Endodermal cell (in vitro differentiated cells): ENCODE results near the gene KCNJ14. TPM values are rescaled to one million over a fixed set of nuclear protein-coding genes. Genes with fewer than 3 reads are reported as not detected.
A peak's percentile ranks its signal among the peaks of the same experiment; 100 is the strongest.

Experiments
- DNase-seq: peaks from one replicate; pipeline ENCODE4 v3.0.0-alpha.2; 2017
- H3K27ac ChIP-seq: 2 replicates; pipeline ENCODE4 v1.5.1; 2013; ENCODE audit warnings: mild to moderate bottlenecking, low read depth, low read length, moderate library complexity
- H3K27me3 ChIP-seq: 2 replicates; pipeline ENCODE4 v1.6.1; 2013; ENCODE audit warnings: mild to moderate bottlenecking, low read length, moderate library complexity; ENCODE audit not compliant: insufficient read depth, control insufficient read depth, poor library complexity, severe bottlenecking
- H3K36me3 ChIP-seq: 2 replicates; pipeline ENCODE4 v1.7.0; 2013; ENCODE audit warnings: mild to moderate bottlenecking, low read length, moderate library complexity; ENCODE audit not compliant: control insufficient read depth, insufficient read depth
- H3K4me1 ChIP-seq: one replicate; pipeline ENCODE4 v1.7.0; 2013; ENCODE audit warnings: low read length; ENCODE audit not compliant: control insufficient read depth, insufficient read depth
- H3K4me3 ChIP-seq: 2 replicates; pipeline ENCODE4 v1.5.1; 2013; ENCODE audit warnings: mild to moderate bottlenecking, low read length, moderate library complexity
- H3K9ac ChIP-seq: 2 replicates; pipeline ENCODE4 v1.6.1; 2013; ENCODE audit warnings: mild to moderate bottlenecking, low read length, moderate library complexity; ENCODE audit not compliant: poor library complexity, severe bottlenecking; ENCODE audit errors: extremely low read depth
- H3K9me3 ChIP-seq: 2 replicates; pipeline ENCODE4 v1.6.1; 2013; ENCODE audit warnings: mild to moderate bottlenecking, low read length, moderate library complexity; ENCODE audit not compliant: control insufficient read depth
- H3K27ac Mint-ChIP-seq: 2 replicates; pipeline ENCODE4 v1.8.0; 2020; ENCODE audit warnings: mixed read lengths
- H3K27me3 Mint-ChIP-seq: 2 replicates; pipeline ENCODE4 v1.8.0; 2021; ENCODE audit warnings: mild to moderate bottlenecking, mixed read lengths; ENCODE audit not compliant: insufficient read depth
- H3K36me3 Mint-ChIP-seq: 2 replicates; pipeline ENCODE4 v1.8.0; 2020; ENCODE audit warnings: low read depth, mixed read lengths
- H3K4me1 Mint-ChIP-seq: 2 replicates; pipeline ENCODE4 v1.8.0; 2020; ENCODE audit warnings: mixed read lengths
- H3K4me3 Mint-ChIP-seq: 2 replicates; pipeline ENCODE4 v1.8.0; 2020; ENCODE audit warnings: mild to moderate bottlenecking, moderate library complexity, mixed read lengths
- H3K9me3 Mint-ChIP-seq: 2 replicates; pipeline ENCODE4 v1.8.0; 2020; ENCODE audit warnings: mild to moderate bottlenecking, mixed read lengths
- CTCF ChIP-seq: fragments of 200-600 bp; sonication (generic); conservative IDR thresholded peaks from 2 replicates; pipeline ENCODE4 v1.5.0; 2021; ENCODE audit warnings: antibody characterized with exemption, mild to moderate bottlenecking
- WGBS, 2 experiments: methylation state at CpG; one replicate each; pipeline versions ENCODE4 v1.1.5 to v1.1.7; 2013; ENCODE audit warnings: missing lambda C conversion rate in 2 of 2, mixed read lengths in 1 of 2; ENCODE audit not compliant: insufficient coverage in 1 of 2, insufficient read length in 1 of 2; 5-methylcytosine and 5-hydroxymethylcytosine counted together
- total RNA-seq, 2 donors: library from RNA; stranded (reverse); fragmentation: NEBNext Ultra II Directional in 1 of 2; extraction: Animal tissue kit (Norgen Biotek cat#: 25700) in 1 of 2; gene quantifications; 2 replicates in 1 of 2; 3 replicates in 1 of 2; pipeline ENCODE4 v1.2.1, GENCODE V29; 2021

Gene KCNJ14
- total RNA-seq, 2 donors from 2014 or later = 0.73 to 1.1 TPM

GRCh38 chr19:48446579-48446978, 8.8 kb upstream of the KCNJ14 start:
- H3K27me3 ChIP-seq = peaks cover 19% of the 10 kb centered on the region
- H3K9me3 ChIP-seq = no peaks in the 10 kb centered on the region
- TF ChIP-seq CTCF = no peak
- no peak overlapping the region for H3K27ac ChIP-seq
- H3K9me3 Mint-ChIP-seq = no peaks in the 10 kb centered on the region
- H3K27me3 Mint-ChIP-seq = peaks cover 25% of the 10 kb centered on the region
- no peak for DNase-seq
- peaks cover 40% of the 10 kb centered on the region for H3K36me3 ChIP-seq
- no peaks in the 10 kb centered on the region for H3K4me1 ChIP-seq
- peak overlapping the region; percentile 98 for H3K27ac Mint-ChIP-seq
- peak overlapping the region; percentile 95 for H3K4me3 ChIP-seq
- H3K4me1 Mint-ChIP-seq = peaks cover 14% of the 10 kb centered on the region
- H3K4me3 Mint-ChIP-seq = peak overlapping the region; percentile 88
- peaks cover 43% of the 10 kb centered on the region for H3K36me3 Mint-ChIP-seq
- peak overlapping the region; percentile 88 for H3K9ac ChIP-seq
- WGBS, 2 experiments = 86 to 88% methylated on average over 3 to 6 of the region's 7 CpGs

- Histone ChIP-seq H3K36me3 (peaks cover 43% of the 10 kb centered on the region), H3K9ac (no peak overlapping the region), H3K9me3 (no peaks in the 10 kb centered on the region), H3K4me1 (no peaks in the 10 kb centered on the region), H3K27ac (no peak overlapping the region), H3K27me3 (peaks cover 12% of the 10 kb centered on the region), H3K4me3 (no peak overlapping the region)
- Mint-ChIP-seq H3K9me3 (no peaks in the 10 kb centered on the region), H3K36me3 (peaks cover 51% of the 10 kb centered on the region), H3K4me1 (peaks cover 14% of the 10 kb centered on the region), H3K4me3 (no peak overlapping the region), H3K27me3 (peaks cover 16% of the 10 kb centered on the region), H3K27ac (no peak overlapping the region)
- no peak for DNase-seq
- WGBS, 2 experiments = 95% methylated on average over 4 of the region's 4 CpGs
- TF ChIP-seq CTCF = no peak
Measured at GRCh38 chr19:48448563-48448962, 6.8 kb upstream of the KCNJ14 start.

GRCh38 chr19:48450441-48450840, 4.9 kb upstream of the KCNJ14 start:
- H3K4me1 ChIP-seq = no peaks in the 10 kb centered on the region
- H3K27ac Mint-ChIP-seq = no peak overlapping the region
- 96 to 98% methylated on average over 16 to 23 of the region's 23 CpGs for WGBS, 2 experiments
- H3K9ac ChIP-seq = no peak overlapping the region
- no peak overlapping the region for H3K4me3 ChIP-seq
- H3K27ac ChIP-seq = no peak overlapping the region
- no peaks in the 10 kb centered on the region for H3K9me3 ChIP-seq
- TF ChIP-seq CTCF = no peak
- H3K4me3 Mint-ChIP-seq = no peak overlapping the region
- peaks cover under 1% of the 10 kb centered on the region for H3K27me3 Mint-ChIP-seq
- peaks cover 54% of the 10 kb centered on the region for H3K36me3 ChIP-seq
- peaks cover 4% of the 10 kb centered on the region for H3K4me1 Mint-ChIP-seq
- no peaks in the 10 kb centered on the region for H3K27me3 ChIP-seq
- H3K9me3 Mint-ChIP-seq = no peaks in the 10 kb centered on the region
- DNase-seq = no peak
- peaks cover 52% of the 10 kb centered on the region for H3K36me3 Mint-ChIP-seq
